Cardiac muscle cell (in vitro differentiated cells and primary cell): Measurements from ENCODE around the gene SRMS. TPM values are rescaled to one million over a fixed set of nuclear protein-coding genes. Genes with fewer than 3 reads are reported as not detected.

Experiments used
- DNase-seq, 2 donors: peaks; one replicate each; pipeline versions ENCODE4 v3.0.0 to v3.0.0-alpha.2; 2010 to 2017; ENCODE audit warnings: low read depth in 1 of 2, low spot score in 1 of 2
- H3K27ac ChIP-seq: fragments of 200-600 bp; sonication (generic); 2 replicates; pipeline ENCODE4 v1.5.1; 2016
- H3K27me3 ChIP-seq: fragments of 200-600 bp; sonication (generic); 2 replicates; pipeline ENCODE4 v1.6.0; 2016; ENCODE audit warnings: control low read depth
- H3K36me3 ChIP-seq: fragments of 200-600 bp; sonication (generic); 2 replicates; pipeline ENCODE4 v1.5.1; 2016; ENCODE audit warnings: control low read depth
- H3K4me1 ChIP-seq: fragments of 200-600 bp; sonication (generic); 2 replicates; pipeline ENCODE4 v1.8.1; 2017; ENCODE audit warnings: low read depth, mild to moderate bottlenecking, mixed run types
- H3K4me3 ChIP-seq: fragments of 200-600 bp; sonication (generic); 2 replicates; pipeline ENCODE4 v1.5.1; 2016; ENCODE audit warnings: mild to moderate bottlenecking
- H3K9me3 ChIP-seq: fragments of 200-600 bp; sonication (generic); 2 replicates; pipeline ENCODE4 v1.5.1; 2017; ENCODE audit warnings: low read depth, mild to moderate bottlenecking, control low read depth
- CTCF ChIP-seq: IDR thresholded peaks from 2 replicates; pipeline ENCODE4 v1.5.1; 2012; ENCODE audit warnings: low read depth, mild to moderate bottlenecking, low read length
- polyA plus RNA-seq: library from polyadenylated mRNA; unstranded; fragments of >200 nt; fragmentation: Nextera tagmentation; extraction: Ambion mirVana; gene quantifications from 2 replicates; pipeline ENCODE4 v1.2.1, GENCODE V29; 2016
- total RNA-seq: library from RNA; depleted of rRNA; stranded (reverse); fragments of >200 nt; gene quantifications from 2 replicates; pipeline ENCODE4 v1.2.3, GENCODE V29; 2016

Gene SRMS
- total and polyA plus RNA-seq, 2 experiments from 2014 or later, result not detected

DNA sequence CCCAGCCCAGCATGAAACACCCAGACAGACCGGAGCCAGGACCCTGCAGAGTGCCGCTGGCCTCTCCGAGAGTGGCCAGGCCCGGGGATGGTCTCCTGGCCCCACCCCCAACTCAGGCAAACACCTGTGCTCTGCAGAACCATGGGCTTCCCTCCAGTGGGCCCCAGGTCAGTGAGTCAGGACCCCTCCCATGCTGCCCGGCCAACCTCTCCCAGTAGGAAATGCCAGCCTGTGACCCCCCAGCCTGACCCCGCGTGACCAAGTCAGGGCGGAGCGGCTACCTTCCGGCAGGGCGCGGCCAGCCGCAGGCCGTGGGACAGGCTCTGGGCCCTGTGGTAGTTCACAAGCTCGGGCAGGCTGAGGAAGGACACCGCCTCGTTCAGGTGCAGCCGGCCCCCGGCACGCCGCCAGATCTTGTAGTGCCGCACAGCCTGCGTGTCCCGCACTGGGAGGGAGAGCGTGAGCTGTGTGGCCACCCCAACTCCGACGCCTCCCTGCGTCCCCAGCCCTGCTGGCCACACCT is 13.6 kb downstream of the SRMS start:
- Histone ChIP-seq H3K36me3 (no peaks in the 10 kb centered on the region), H3K4me1 (peaks cover 11% of the 10 kb centered on the region), H3K27me3 (no peaks in the 10 kb centered on the region), H3K4me3 (no peak overlapping the region), H3K9me3 (no peaks in the 10 kb centered on the region), H3K27ac (no peak overlapping the region)
- DNase-seq, result no peak
- TF ChIP-seq CTCF, result no peak

- no peaks in the 10 kb centered on the region for H3K9me3 ChIP-seq
- H3K4me3 ChIP-seq, result no peak overlapping the region
- peaks cover 11% of the 10 kb centered on the region for H3K4me1 ChIP-seq
- TF ChIP-seq CTCF, result no peak
- DNase-seq, result no peak
- H3K27me3 ChIP-seq, result no peaks in the 10 kb centered on the region
- no peak overlapping the region for H3K27ac ChIP-seq
- H3K36me3 ChIP-seq, result no peaks in the 10 kb centered on the region
These were observed 14.2 kb downstream of the SRMS start for GRCh38 chr20:63533388-63533787.

GRCh38 chr20:63532449-63532971 is 15.0 kb downstream of the SRMS start:
- peaks cover 11% of the 10 kb centered on the region for H3K4me1 ChIP-seq
- H3K27me3 ChIP-seq, result no peaks in the 10 kb centered on the region
- no peak overlapping the region for H3K4me3 ChIP-seq
- H3K27ac ChIP-seq, result no peak overlapping the region
- no peaks in the 10 kb centered on the region for H3K9me3 ChIP-seq
- no peaks in the 10 kb centered on the region for H3K36me3 ChIP-seq
- DNase-seq, result no peak
- no peak for TF ChIP-seq CTCF

- H3K27me3 ChIP-seq, result no peaks in the 10 kb centered on the region
- no peak overlapping the region for H3K27ac ChIP-seq
- H3K36me3 ChIP-seq, result no peaks in the 10 kb centered on the region
- H3K4me1 ChIP-seq, result peaks cover 11% of the 10 kb centered on the region
- no peak for TF ChIP-seq CTCF
- no peak overlapping the region for H3K4me3 ChIP-seq
- no peaks in the 10 kb centered on the region for H3K9me3 ChIP-seq
- DNase-seq, result no peak
These were observed 15.7 kb downstream of the SRMS start for GRCh38 chr20:63531686-63532448.

DNA sequence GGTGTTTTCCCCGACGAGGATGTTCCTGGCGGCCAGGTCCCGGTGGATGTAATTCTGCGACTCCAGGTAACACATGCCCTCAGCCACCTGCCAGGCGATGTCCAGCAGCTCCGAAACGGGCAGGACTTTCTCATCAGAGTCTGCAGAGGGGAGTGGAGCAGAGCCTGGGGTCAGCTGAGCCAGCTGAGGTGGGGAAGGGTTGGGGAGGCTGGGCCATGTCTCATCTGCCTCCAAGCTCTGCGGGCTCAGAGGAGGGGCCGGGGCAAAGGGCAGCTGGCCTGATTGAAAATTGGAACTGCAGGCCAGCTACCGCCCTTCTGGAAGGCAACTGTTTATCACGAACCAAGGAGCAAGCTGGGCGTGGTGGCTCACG is 16.8 kb downstream of the SRMS start:
- Histone ChIP-seq H3K27ac (no peak overlapping the region), H3K36me3 (no peaks in the 10 kb centered on the region), H3K9me3 (no peaks in the 10 kb centered on the region), H3K4me1 (peaks cover 11% of the 10 kb centered on the region), H3K27me3 (no peaks in the 10 kb centered on the region), H3K4me3 (no peak overlapping the region)
- no peak for DNase-seq
- no peak for TF ChIP-seq CTCF
